Brain microvascular endothelial cell (primary cell): ENCODE measurements around the gene TCOF1.

Experiments used
- DNase-seq: peaks from one replicate; pipeline ENCODE4 v3.0.0-alpha.2; 2020
- H3K27ac ChIP-seq: fragments of 250-450 bp; sonication (Bioruptor Pico); 2 replicates; pipeline ENCODE4 v1.5.1; 2020; ENCODE audit warnings: mild to moderate bottlenecking, moderate library complexity
- H3K27me3 ChIP-seq: fragments of 250-450 bp; sonication (Bioruptor Pico); replicated peaks from 2 replicates; pipeline ENCODE4 v1.5.1; 2020; ENCODE audit warnings: mild to moderate bottlenecking
- H3K36me3 ChIP-seq: fragments of 250-450 bp; sonication (Bioruptor Pico); replicated peaks from 2 replicates; pipeline ENCODE4 v1.5.1; 2020; ENCODE audit warnings: mild to moderate bottlenecking
- H3K4me3 ChIP-seq: 2 replicates; pipeline ENCODE4 v1.5.1; 2011; ENCODE audit warnings: low read depth, mild to moderate bottlenecking, control low read depth, low read length, moderate library complexity
- CTCF ChIP-seq: IDR thresholded peaks from 2 replicates; pipeline ENCODE4 v1.5.1; 2011; ENCODE audit warnings: low read depth, mild to moderate bottlenecking, moderate library complexity, low read length, control low read depth, inconsistent platforms; ENCODE audit errors: missing control alignments
- in situ Hi-C: cut with HindIII; loops from 2 replicates; pipeline ENCODE4 v1.10.0; 2017; ENCODE audit warnings: low sequenced_read_pairs, low pct_ligation_motif_present

Gene TCOF1

GRCh38 chr5:150333400-150333799 lies 24.1 kb upstream of the TCOF1 start:
- no peaks in the 10 kb centered on the region for H3K27me3 ChIP-seq
- in situ Hi-C loops = no loop called here
- no peak overlapping the region for H3K4me3 ChIP-seq
- no peaks in the 10 kb centered on the region for H3K36me3 ChIP-seq
- H3K27ac ChIP-seq = no peak overlapping the region
- no peak for DNase-seq
- no peak for TF ChIP-seq CTCF

DNA sequence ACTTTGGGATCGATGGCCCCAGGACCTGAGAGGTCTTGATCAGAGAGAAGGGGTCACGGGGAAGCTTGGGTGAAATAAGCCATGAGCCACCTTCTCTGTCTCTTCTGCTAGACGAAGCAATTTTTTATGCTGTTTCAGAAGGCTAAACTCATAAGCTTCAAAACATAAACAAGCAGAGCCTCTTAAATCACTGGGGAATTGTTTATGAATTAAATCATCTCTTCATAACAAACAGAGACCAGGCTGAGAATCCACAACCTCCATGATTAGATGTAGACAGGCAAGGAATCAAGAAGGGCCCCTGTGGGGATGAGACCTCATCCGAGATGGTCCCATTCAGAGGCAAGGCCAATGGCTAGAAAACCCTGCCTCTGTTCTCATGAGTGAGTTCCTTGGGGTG lies 21.7 kb upstream of the TCOF1 start:
- in situ Hi-C loops = no loop called here
- H3K4me3 ChIP-seq = no peak overlapping the region
- TF ChIP-seq CTCF = no peak

GRCh38 chr5:150338546-150338945 lies 19.0 kb upstream of the TCOF1 start:
- Histone ChIP-seq H3K4me3 (no peak overlapping the region), H3K36me3 (no peaks in the 10 kb centered on the region), H3K27ac (no peak overlapping the region), H3K27me3 (no peaks in the 10 kb centered on the region)
- TF ChIP-seq CTCF = no peak
- no peak for DNase-seq
- in situ Hi-C loops = no loop called here

More for the DNA sequence above, 21.7 kb upstream of the TCOF1 start:
- DNase-seq = no peak
- no peaks in the 10 kb centered on the region for H3K36me3 ChIP-seq
- H3K27me3 ChIP-seq = no peaks in the 10 kb centered on the region
- H3K27ac ChIP-seq = no peak overlapping the region

- no peak overlapping the region for H3K27ac ChIP-seq
- no peaks in the 10 kb centered on the region for H3K27me3 ChIP-seq
- no peak for TF ChIP-seq CTCF
- in situ Hi-C loops = no loop called here
- no peaks in the 10 kb centered on the region for H3K36me3 ChIP-seq
- H3K4me3 ChIP-seq = no peak overlapping the region
- DNase-seq = no peak
Observed at GRCh38 chr5:150339165-150339564, 18.3 kb upstream of the TCOF1 start.

DNA sequence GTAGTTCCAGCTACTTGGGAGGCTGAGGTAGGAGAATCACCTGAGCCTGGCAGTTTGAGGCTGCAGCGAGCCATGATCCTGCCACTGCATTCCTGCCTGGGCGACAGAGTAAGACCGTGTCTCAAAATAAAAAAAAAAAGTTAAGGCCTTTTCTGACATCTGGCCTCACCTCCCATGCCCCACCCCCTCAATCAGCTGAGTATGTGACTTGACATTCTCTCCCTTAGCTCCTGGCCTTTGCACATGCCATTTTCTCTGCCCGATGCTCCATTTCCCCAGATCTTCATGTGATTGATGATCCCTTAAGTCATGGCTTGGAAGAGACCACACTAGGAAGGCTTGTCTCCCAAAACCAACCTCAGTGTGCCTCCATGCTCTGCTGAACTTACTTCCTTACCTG lies 17.7 kb upstream of the TCOF1 start:
- in situ Hi-C loops = no loop called here
- Histone ChIP-seq H3K27me3 (no peaks in the 10 kb centered on the region), H3K36me3 (no peaks in the 10 kb centered on the region), H3K27ac (no peak overlapping the region), H3K4me3 (no peak overlapping the region)
- no peak for DNase-seq
- no peak for TF ChIP-seq CTCF

DNA sequence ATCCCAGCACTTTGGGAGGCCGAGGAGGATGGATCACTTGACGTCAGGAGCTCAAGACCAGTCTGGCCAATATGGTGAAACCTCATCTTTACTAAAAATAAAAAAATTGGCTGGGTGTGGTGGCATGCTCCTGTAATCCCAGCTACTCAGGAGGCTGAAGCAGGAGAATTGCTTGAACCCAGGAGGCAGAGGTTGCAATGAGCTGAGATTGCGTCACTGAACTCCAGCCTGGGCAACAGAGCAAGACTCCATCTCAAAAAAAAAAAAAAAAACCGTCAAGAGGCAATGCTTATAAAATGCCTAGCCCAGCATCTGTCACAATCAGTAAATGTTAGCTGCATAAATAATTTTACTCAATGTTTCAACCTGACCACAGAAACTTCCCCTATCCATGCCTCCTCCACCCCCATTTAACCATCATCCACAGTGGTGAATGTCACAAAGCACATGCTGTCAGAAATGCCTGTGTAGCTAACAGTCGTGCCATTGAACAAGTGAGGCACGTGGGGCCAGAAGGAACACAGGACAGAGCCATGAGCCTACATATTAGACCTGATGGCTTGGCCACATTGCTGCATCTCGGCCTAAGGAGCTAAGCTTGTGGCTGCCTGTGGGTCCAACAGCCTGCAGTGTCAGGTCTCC lies 16.8 kb upstream of the TCOF1 start:
- no peak overlapping the region for H3K27ac ChIP-seq
- no peak overlapping the region for H3K4me3 ChIP-seq
- H3K36me3 ChIP-seq = no peaks in the 10 kb centered on the region
- DNase-seq = no peak
- in situ Hi-C loops = no loop called here
- TF ChIP-seq CTCF = no peak
- H3K27me3 ChIP-seq = no peaks in the 10 kb centered on the region
